ENCODE data around the gene KISS1. TPM values are rescaled to one million over a fixed set of nuclear protein-coding genes. Genes with fewer than 3 reads are reported as not detected.
A peak's percentile ranks its signal among the peaks of the same experiment; 100 is the strongest.

The KISS1 gene
- polyA plus RNA-seq, 1 donor from 2014 or later, result not detected

DNA sequence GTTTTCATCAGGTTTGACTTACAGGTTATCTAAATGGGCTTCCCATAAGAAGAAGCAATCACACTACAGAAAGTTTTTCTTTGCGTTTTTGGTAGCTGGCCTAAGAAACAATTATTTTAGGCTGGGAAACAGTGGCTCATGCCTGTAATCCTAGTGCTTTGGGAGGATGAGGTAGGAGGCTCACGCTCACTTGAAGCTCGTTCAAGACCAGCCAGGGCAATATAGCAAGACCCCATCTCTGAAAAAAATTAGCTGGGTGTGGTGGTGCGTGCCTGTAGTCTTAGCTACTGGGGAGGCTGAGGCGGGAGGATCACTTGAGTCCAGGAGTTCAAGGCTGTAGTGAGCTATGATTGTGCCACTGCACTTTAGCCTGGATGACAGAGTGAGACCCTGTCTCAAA lies 28.6 kb downstream of the KISS1 start:
- Mint-ChIP-seq H3K27ac (no peak overlapping the region), H3K4me1 (no peaks in the 10 kb centered on the region), H3K9me3 (peaks cover 6 to 28% (median 11%) of the 10 kb centered on the region in 3 donors), H3K27me3 (peaks cover 10% of the 10 kb centered on the region), H3K36me3 (peaks cover 1% of the 10 kb centered on the region), H3K4me3 (no peak overlapping the region)

DNA sequence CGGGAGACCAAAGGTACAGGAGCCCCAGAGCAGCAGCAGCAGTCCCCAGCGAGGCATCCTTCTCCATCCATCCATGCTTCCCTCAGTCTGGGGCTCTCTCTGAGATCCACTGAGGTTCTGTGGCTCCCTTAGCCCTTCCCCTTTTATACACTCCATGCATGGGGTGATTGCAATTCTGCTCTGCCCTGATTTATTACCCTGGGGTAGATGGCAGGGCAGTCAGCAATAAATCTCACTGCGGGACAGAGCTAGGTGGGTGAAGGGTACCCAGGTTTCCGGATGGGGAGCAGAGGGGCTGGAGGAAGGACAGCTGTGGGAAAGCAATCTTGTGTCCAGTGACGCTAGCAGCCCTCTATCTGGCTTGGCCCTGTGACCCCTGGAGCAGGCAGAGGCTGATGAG lies 30.1 kb downstream of the KISS1 start, which contains the start of gene REN:
TSS of gene REN (minus strand) at position 119 of the 400 bp plus-strand sequence. CDS start at position 75, 44 bp downstream.
- Mint-ChIP-seq H3K4me3 (no peak within 1 kb of the TSS), H3K4me1 (peaks cover 0 to 2% (median 0%) of the 10 kb centered on the region in 3 donors), H3K36me3 (peaks cover 1% of the 10 kb centered on the region), H3K27me3 (peaks cover 14% of the 10 kb centered on the region), H3K27ac (no peak within 1 kb of the TSS), H3K9me3 (peaks cover 3 to 18% (median 9%) of the 10 kb centered on the region in 3 donors)

GRCh38 chr1:204162494-204163074 lies 33.7 kb downstream of the KISS1 start:
- no peak overlapping the region for H3K4me3 Mint-ChIP-seq
- peaks cover 20% of the 10 kb centered on the region for H3K27me3 Mint-ChIP-seq
- H3K36me3 Mint-ChIP-seq, result peaks cover 1% of the 10 kb centered on the region
- H3K4me1 Mint-ChIP-seq, result peaks cover 0 to 2% (median 0%) of the 10 kb centered on the region in 3 donors
- no peak overlapping the region for H3K27ac Mint-ChIP-seq
- H3K9me3 Mint-ChIP-seq, result peaks cover 0 to 1% (median under 1%) of the 10 kb centered on the region in 3 donors

- H3K36me3 Mint-ChIP-seq, result peaks cover 1% of the 10 kb centered on the region
- H3K9me3 Mint-ChIP-seq, result peaks cover 0 to 1% (median 0%) of the 10 kb centered on the region in 3 donors
- H3K4me1 Mint-ChIP-seq, result peaks cover 0 to 2% (median 0%) of the 10 kb centered on the region in 3 donors
- no peak overlapping the region for H3K4me3 Mint-ChIP-seq
- H3K27ac Mint-ChIP-seq, result no peak overlapping the region
- peaks cover 20% of the 10 kb centered on the region for H3K27me3 Mint-ChIP-seq
Measured at GRCh38 chr1:204161609-204162493, 34.4 kb downstream of the KISS1 start.

DNA sequence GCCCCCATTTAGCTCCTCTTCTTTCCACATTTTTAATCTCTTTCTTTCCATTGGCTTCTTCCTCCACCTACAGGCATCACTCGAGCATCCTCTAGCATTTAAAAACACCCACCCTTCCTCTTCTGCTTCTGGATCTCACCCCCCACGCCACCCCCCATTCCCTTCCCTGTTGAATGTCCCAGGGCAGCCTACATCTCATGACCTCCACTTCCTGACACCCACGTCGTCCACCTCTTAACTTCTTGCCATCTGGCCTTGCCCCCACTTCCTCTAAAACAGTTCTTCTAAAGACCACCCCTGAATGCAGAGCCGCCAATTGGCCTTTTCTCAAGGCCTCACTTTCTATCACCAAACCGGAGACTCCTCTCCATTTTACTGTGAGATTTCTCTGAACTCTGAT lies 38.3 kb downstream of the KISS1 start:
- no peak overlapping the region for H3K27ac Mint-ChIP-seq
- peaks cover 0 to 2% (median 0%) of the 10 kb centered on the region in 3 donors for H3K4me1 Mint-ChIP-seq
- peaks cover 2% of the 10 kb centered on the region for H3K36me3 Mint-ChIP-seq
- H3K4me3 Mint-ChIP-seq, result peak overlapping the region in 1 of 4 donors; percentile 6
- H3K27me3 Mint-ChIP-seq, result peaks cover 27% of the 10 kb centered on the region
- no peaks in the 10 kb centered on the region for H3K9me3 Mint-ChIP-seq

- peaks cover 31% of the 10 kb centered on the region for H3K27me3 Mint-ChIP-seq
- peaks cover 0 to 2% (median 0%) of the 10 kb centered on the region in 3 donors for H3K4me1 Mint-ChIP-seq
- H3K9me3 Mint-ChIP-seq, result no peaks in the 10 kb centered on the region
- no peak overlapping the region for H3K27ac Mint-ChIP-seq
- H3K36me3 Mint-ChIP-seq, result peaks cover 2% of the 10 kb centered on the region
- H3K4me3 Mint-ChIP-seq, result no peak overlapping the region
Measured at GRCh38 chr1:204155881-204156280, 40.4 kb downstream of the KISS1 start.

GRCh38 chr1:204154568-204155255 lies 41.6 kb downstream of the KISS1 start:
- Mint-ChIP-seq H3K27me3 (peaks cover 27% of the 10 kb centered on the region), H3K36me3 (peaks cover 2% of the 10 kb centered on the region), H3K4me1 (peaks cover 0 to 2% (median 0%) of the 10 kb centered on the region in 3 donors), H3K9me3 (no peaks in the 10 kb centered on the region), H3K27ac (no peak overlapping the region), H3K4me3 (peak overlapping the region in 1 of 4 donors; percentile 8)

- Mint-ChIP-seq H3K4me1 (peaks cover 0 to 4% (median 0%) of the 10 kb centered on the region in 3 donors), H3K36me3 (peaks cover 2% of the 10 kb centered on the region), H3K9me3 (no peaks in the 10 kb centered on the region), H3K4me3 (peak overlapping the region in 2 of 4 donors; percentile 8 to 44), H3K27ac (no peak overlapping the region), H3K27me3 (peaks cover 26% of the 10 kb centered on the region)
Measured at GRCh38 chr1:204153667-204154066, 42.6 kb downstream of the KISS1 start.

- Mint-ChIP-seq H3K36me3 (peaks cover 2% of the 10 kb centered on the region), H3K27ac (peak overlapping the region in 1 of 3 donors; percentile 52), H3K9me3 (no peaks in the 10 kb centered on the region), H3K4me3 (peak overlapping the region; percentile 70 to 89 (median 80)), H3K4me1 (peaks cover 0 to 4% (median 0%) of the 10 kb centered on the region in 3 donors), H3K27me3 (peaks cover 26% of the 10 kb centered on the region)
Measured at GRCh38 chr1:204152310-204153044, 43.8 kb downstream of the KISS1 start.

DNA sequence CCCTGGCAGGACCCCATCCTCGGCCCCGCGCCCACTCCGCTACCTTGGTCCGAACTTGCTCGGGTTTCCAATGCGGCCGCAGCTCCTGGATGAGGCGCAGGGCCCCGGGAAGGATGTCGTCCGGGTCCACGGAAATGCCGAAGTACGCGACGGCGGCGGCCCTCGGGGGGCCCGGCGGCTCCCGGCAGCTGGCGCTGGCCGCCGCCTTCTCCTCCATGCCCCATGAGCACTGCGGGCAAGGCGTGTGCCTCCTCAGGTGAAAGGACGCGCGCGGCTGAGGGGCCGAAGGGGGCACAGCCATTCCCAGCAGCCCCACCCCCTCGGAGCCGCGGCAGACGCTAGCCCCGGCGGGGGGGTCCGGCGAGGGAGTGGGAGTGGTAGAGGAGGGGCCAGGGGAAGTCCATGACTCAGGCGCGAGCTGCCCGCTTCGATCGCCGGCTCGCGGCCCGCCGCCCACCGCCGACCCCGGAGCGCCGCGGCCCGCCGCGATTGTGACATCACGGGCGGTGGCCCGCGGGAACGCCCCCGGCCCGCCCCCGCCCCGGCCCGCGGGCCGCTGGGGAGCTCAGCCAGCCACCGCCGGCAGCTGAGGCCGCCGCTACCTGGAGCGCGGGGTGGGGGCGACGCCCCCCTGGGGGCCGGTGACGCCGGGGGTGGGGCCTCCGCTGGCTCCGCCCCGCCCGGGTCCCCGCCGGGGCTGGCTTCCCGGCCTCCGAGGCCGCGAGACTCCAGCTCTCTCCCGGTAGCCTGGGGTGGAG lies 44.6 kb downstream of the KISS1 start, which contains the start of gene ETNK2:
TSS of gene ETNK2 (minus strand) at position 493 of the 758 bp plus-strand sequence. CDS start at position 301, 192 bp downstream.
- Mint-ChIP-seq H3K27me3 (peaks cover 22% of the 10 kb centered on the region), H3K27ac (peak within 1 kb of the TSS in 1 of 3 donors; percentile 52), H3K9me3 (no peaks in the 10 kb centered on the region), H3K4me3 (peak within 1 kb of the TSS; percentile 70 to 94 (median 80)), H3K4me1 (peaks cover 0 to 4% (median 0%) of the 10 kb centered on the region in 3 donors), H3K36me3 (peaks cover 2% of the 10 kb centered on the region)

GRCh38 chr1:204150702-204151551 lies 45.4 kb downstream of the KISS1 start:
- no peak overlapping the region for H3K27ac Mint-ChIP-seq
- no peaks in the 10 kb centered on the region for H3K9me3 Mint-ChIP-seq
- H3K27me3 Mint-ChIP-seq, result peaks cover 24% of the 10 kb centered on the region
- peaks cover 2% of the 10 kb centered on the region for H3K36me3 Mint-ChIP-seq
- peak overlapping the region; percentile 68 to 94 (median 72) for H3K4me3 Mint-ChIP-seq
- H3K4me1 Mint-ChIP-seq, result peaks cover 0 to 4% (median 0%) of the 10 kb centered on the region in 3 donors

DNA sequence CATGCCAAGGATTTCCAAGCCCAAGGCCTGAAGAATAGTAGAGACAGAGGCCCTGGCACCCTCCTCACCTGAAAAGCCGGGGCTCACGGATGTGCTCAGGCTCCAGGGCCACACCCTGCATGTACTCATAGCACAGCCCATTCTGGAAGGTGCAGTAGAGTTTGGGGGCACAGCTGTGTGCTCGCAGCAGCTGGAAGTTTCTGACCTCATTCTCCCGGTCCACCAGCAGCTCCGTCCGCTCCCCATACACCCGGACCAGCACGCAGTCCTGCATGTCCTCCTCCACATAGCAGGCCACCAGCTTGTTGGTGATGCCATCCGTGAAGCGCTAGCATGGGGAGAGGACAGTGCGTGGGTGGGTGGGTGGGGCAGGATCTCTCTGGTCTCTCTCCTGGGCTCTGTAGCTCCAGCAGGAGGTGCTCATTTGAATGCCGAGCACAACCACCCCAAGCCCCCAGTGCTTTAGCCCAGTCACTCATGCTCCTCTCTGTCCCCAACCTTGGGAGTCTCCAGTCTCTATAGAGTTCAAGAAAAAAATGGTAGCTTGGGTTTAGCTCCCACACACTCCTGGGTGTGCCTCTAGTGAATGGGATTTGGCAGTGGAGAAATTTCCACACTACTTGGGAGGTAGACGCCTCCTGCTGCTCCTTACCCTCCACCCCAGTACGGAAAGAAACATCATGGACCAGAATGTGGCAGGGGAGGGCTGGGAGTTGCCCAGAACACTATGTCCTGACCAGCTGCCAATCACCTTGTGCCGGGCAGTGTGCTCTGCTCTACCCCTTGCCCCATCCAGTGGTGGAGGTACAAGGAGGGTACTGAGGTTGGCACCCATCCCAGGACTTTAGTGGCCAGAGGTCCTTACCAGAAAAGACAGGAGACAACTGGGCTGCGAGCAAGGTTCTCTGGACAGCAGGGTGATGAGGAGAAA lies 46.4 kb downstream of the KISS1 start:
- Mint-ChIP-seq H3K4me1 (peaks cover 0 to 4% (median 0%) of the 10 kb centered on the region in 3 donors), H3K27ac (no peak overlapping the region), H3K4me3 (peak overlapping the region in 3 of 4 donors; percentile 43 to 73 (median 71)), H3K36me3 (no peaks in the 10 kb centered on the region), H3K9me3 (no peaks in the 10 kb centered on the region), H3K27me3 (peaks cover 20% of the 10 kb centered on the region)

Data from IgD-negative memory B cell (primary cell).